PFSK-1 (cell line): ENCODE data around the gene ZNF177.
A peak's percentile ranks its signal among the peaks of the same experiment; 100 is the strongest.

Experiments
- FOXP2 ChIP-seq: optimal IDR thresholded peaks from 2 replicates; pipeline ENCODE3; 2011; ENCODE audit warnings: borderline replicate concordance, control low read depth, inconsistent platforms; ENCODE audit not compliant: insufficient read depth; ENCODE audit errors: extremely low read length, extremely low read depth
- POLR2AphosphoS5 ChIP-seq: IDR thresholded peaks from 2 replicates; pipeline ENCODE4 v1.6.1; 2012; ENCODE audit warnings: low read depth, mild to moderate bottlenecking, control low read depth, low read length, moderate library complexity
- TAF1 ChIP-seq: IDR thresholded peaks from 2 replicates; pipeline ENCODE4 v1.6.1; 2012; ENCODE audit warnings: low read length, control low read depth, borderline replicate concordance; ENCODE audit not compliant: insufficient read depth
- TF ChIP-seq, protein P1 (sequence below), 2 experiments: IDR thresholded peaks; 2 replicates each; pipeline versions ENCODE4 v1.6.1 to v1.8.0; 2011 to 2012; ENCODE audit warnings: low read depth in 2 of 2, low read length in 2 of 2, control low read depth in 1 of 2, inconsistent platforms in 1 of 2, mild to moderate bottlenecking in 1 of 2, moderate library complexity in 1 of 2; ENCODE audit not compliant: insufficient read depth in 1 of 2

DNA sequence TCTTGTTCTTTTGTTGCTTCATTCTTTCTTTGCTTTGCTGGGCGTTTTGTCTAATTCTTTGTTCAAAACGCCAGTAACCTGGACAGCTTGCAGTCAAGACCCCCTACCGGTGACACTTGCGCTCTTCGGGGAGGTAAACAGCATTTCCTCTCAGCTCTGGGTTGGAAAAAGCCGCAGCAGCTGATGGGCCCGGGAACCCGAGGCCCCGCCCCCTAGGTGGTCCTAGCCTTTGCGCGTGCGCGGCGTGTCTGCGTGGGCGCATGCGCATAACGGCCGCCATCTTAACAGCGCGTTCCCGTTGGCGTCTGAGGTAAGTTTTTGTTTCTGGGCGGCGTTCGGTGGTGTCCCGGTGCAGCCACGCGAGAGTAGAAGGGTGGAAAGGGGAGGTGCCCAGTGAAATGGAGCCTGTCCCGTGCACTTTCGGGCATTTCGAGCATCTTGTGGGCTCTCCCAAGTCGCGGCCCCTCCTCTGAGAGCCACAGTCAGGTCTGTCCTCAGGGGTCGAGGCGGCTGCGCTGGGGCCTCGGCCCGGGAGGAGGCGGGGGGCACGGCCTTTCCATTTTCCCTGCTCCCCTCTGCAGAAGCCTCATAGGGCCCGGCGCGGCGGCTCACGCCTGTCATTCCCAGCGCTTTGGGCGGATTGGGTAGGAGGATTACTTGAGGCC is 38.8 kb upstream of the ZNF177 start, which contains the start of gene ZNF559:
- TF ChIP-seq POLR2AphosphoS5 (peak; percentile 45; the same call in 1 of the 2 replicates), TAF1 (no peak), FOXP2 (no peak)
- TF ChIP-seq, protein P1, sequence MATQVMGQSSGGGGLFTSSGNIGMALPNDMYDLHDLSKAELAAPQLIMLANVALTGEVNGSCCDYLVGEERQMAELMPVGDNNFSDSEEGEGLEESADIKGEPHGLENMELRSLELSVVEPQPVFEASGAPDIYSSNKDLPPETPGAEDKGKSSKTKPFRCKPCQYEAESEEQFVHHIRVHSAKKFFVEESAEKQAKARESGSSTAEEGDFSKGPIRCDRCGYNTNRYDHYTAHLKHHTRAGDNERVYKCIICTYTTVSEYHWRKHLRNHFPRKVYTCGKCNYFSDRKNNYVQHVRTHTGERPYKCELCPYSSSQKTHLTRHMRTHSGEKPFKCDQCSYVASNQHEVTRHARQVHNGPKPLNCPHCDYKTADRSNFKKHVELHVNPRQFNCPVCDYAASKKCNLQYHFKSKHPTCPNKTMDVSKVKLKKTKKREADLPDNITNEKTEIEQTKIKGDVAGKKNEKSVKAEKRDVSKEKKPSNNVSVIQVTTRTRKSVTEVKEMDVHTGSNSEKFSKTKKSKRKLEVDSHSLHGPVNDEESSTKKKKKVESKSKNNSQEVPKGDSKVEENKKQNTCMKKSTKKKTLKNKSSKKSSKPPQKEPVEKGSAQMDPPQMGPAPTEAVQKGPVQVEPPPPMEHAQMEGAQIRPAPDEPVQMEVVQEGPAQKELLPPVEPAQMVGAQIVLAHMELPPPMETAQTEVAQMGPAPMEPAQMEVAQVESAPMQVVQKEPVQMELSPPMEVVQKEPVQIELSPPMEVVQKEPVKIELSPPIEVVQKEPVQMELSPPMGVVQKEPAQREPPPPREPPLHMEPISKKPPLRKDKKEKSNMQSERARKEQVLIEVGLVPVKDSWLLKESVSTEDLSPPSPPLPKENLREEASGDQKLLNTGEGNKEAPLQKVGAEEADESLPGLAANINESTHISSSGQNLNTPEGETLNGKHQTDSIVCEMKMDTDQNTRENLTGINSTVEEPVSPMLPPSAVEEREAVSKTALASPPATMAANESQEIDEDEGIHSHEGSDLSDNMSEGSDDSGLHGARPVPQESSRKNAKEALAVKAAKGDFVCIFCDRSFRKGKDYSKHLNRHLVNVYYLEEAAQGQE (IDR thresholded peaks at IDR 0.05; ENCODE audit: insufficient read depth in 1 of 2, low read depth in 2 of 2, low read length in 2 of 2) = 0 out of 4 replicates have a peak, but pooled peaks of 1 of the 2 experiments have one; percentile 35
